DND-41 (cell line): ENCODE measurements around the gene PCDHGB5.
"Not testable (repeated sequence)": the region's sequence is repeated elsewhere in the genome, so short reads cannot be mapped to it uniquely, and the experiment has no call there.

Experiments used
- CTCF ChIP-seq: IDR thresholded peaks from 2 replicates; pipeline ENCODE4 v1.5.1; 2012; ENCODE audit warnings: borderline replicate concordance, low read length, moderate library complexity, mild to moderate bottlenecking; ENCODE audit not compliant: poor library complexity, severe bottlenecking; ENCODE audit errors: extremely low read depth
- EZH2 ChIP-seq: IDR thresholded peaks from 3 replicates; pipeline ENCODE4 v1.6.1; 2012; ENCODE audit warnings: borderline replicate concordance, low read depth, mild to moderate bottlenecking, moderate library complexity, low read length, inconsistent platforms; ENCODE audit not compliant: severe bottlenecking

GRCh38 chr5:141394401-141395187 lies 3.2 kb upstream of the PCDHGB5 start:
- TF ChIP-seq CTCF, EZH2: not testable (repeated sequence)
